OCI-LY1 (cell line): ENCODE data around the gene DAP.

Experiments
- H2AFZ ChIP-seq: fragments of 200-600 bp; sonication (generic), shearing (Covaris generic); 2 replicates; pipeline ENCODE4 v1.6.0; 2014; ENCODE audit warnings: antibody characterized with exemption, mild to moderate bottlenecking, low read length
- H3F3A ChIP-seq: fragments of 200-600 bp; sonication (generic), shearing (Covaris generic); 2 replicates; pipeline ENCODE4 v1.6.0; 2014; ENCODE audit warnings: mild to moderate bottlenecking, antibody characterized with exemption, low read length, moderate library complexity; ENCODE audit not compliant: insufficient read depth
- H3K27ac ChIP-seq: fragments of 200-600 bp; sonication (generic); 2 replicates; pipeline ENCODE4 v1.5.1; 2014; ENCODE audit warnings: low read length, mixed run types, mild to moderate bottlenecking, low read depth; ENCODE audit not compliant: poor library complexity, severe bottlenecking
- H3K27me3 ChIP-seq: fragments of 200-600 bp; sonication (generic); 2 replicates; pipeline ENCODE4 v1.6.0; 2014; ENCODE audit warnings: antibody characterized with exemption, mild to moderate bottlenecking, low read length, moderate library complexity; ENCODE audit not compliant: insufficient read depth
- H3K36me3 ChIP-seq: fragments of 200-600 bp; sonication (generic); 2 replicates; pipeline ENCODE4 v1.6.1; 2014; ENCODE audit warnings: mild to moderate bottlenecking, antibody characterized with exemption, low read length, moderate library complexity, mixed read lengths; ENCODE audit not compliant: insufficient read depth
- H3K4me1 ChIP-seq: fragments of 200-600 bp; sonication (generic); 2 replicates; pipeline ENCODE4 v1.5.1; 2014; ENCODE audit warnings: mild to moderate bottlenecking, low read length, moderate library complexity; ENCODE audit not compliant: insufficient read depth, severe bottlenecking
- H3K4me2 ChIP-seq: fragments of 200-600 bp; sonication (generic), shearing (Covaris generic); 2 replicates; pipeline ENCODE4 v1.6.1; 2014; ENCODE audit warnings: low read length
- H3K4me3 ChIP-seq: fragments of 200-600 bp; sonication (generic); 2 replicates; pipeline ENCODE4 v1.5.1; 2014; ENCODE audit warnings: low read length, low read depth, mild to moderate bottlenecking, mixed read lengths; ENCODE audit not compliant: poor library complexity, severe bottlenecking
- H3K79me2 ChIP-seq: fragments of 200-600 bp; shearing (Covaris generic); 2 replicates; pipeline ENCODE4 v1.6.1; 2016; ENCODE audit warnings: mixed run types, low read length, mixed read lengths; ENCODE audit not compliant: insufficient read depth
- H3K9ac ChIP-seq: fragments of 200-600 bp; sonication (generic), shearing (Covaris generic); 2 replicates; pipeline ENCODE4 v1.6.1; 2014; ENCODE audit warnings: mild to moderate bottlenecking, low read length, mixed read lengths
- H3K9me2 ChIP-seq: fragments of 200-600 bp; sonication (generic), shearing (Covaris generic); 2 replicates; pipeline ENCODE4 v1.6.1; 2014; ENCODE audit warnings: low read depth, mild to moderate bottlenecking, low read length, mixed read lengths
- H3K9me3 ChIP-seq: fragments of 200-600 bp; shearing (Covaris generic); 2 replicates; pipeline ENCODE4 v1.6.1; 2014; ENCODE audit warnings: low read length, mixed read lengths
- H4K20me1 ChIP-seq: fragments of 200-600 bp; sonication (generic), shearing (Covaris generic); 2 replicates; pipeline ENCODE4 v1.6.0; 2016; ENCODE audit warnings: mild to moderate bottlenecking, low read length; ENCODE audit not compliant: insufficient read depth
- CTCF ChIP-seq: fragments of 200-600 bp; sonication (generic), shearing (Covaris generic); IDR thresholded peaks from 2 replicates; pipeline ENCODE4 v1.5.1; 2017; ENCODE audit warnings: mild to moderate bottlenecking, antibody characterized with exemption, low read length, moderate library complexity, mixed read lengths
- EZH2 ChIP-seq: fragments of 200-600 bp; sonication (generic), shearing (Covaris generic); IDR thresholded peaks from 2 replicates; pipeline ENCODE4 v1.8.0; 2017; ENCODE audit warnings: borderline replicate concordance, mixed run types, mild to moderate bottlenecking, antibody characterized with exemption, low read length, moderate library complexity, mixed read lengths

The DAP gene

GRCh38 chr5:10757922-10758555 lies 3.0 kb downstream of the DAP start:
- peaks cover 34% of the 10 kb centered on the region for H3K79me2 ChIP-seq
- no peak overlapping the region; the same call in 1 of the 2 replicates for H3K9ac ChIP-seq
- H3K9me3 ChIP-seq = no peaks in the 10 kb centered on the region
- H3K4me1 ChIP-seq = peaks cover 50% of the 10 kb centered on the region
- no peak for TF ChIP-seq CTCF
- no peak for TF ChIP-seq EZH2
- no peaks in the 10 kb centered on the region for H3K27me3 ChIP-seq
- 0 out of 2 replicates have a peak, but pooled peaks cover 5% of the 10 kb centered on the region for H3F3A ChIP-seq
- peak overlapping the region; percentile 75 for H3K4me3 ChIP-seq
- H3K9me2 ChIP-seq = no peaks in the 10 kb centered on the region
- H3K27ac ChIP-seq = peak overlapping the region; percentile 58
- peak overlapping the region; percentile 97 for H3K4me2 ChIP-seq
- H4K20me1 ChIP-seq = no peaks in the 10 kb centered on the region
- H2AFZ ChIP-seq = no peak overlapping the region
- H3K36me3 ChIP-seq = peaks cover 21% of the 10 kb centered on the region

GRCh38 chr5:10757043-10757442 lies 4.0 kb downstream of the DAP start:
- Histone ChIP-seq H3K4me2 (no peak overlapping the region), H4K20me1 (no peaks in the 10 kb centered on the region), H3K4me3 (no peak overlapping the region), H3K27ac (no peak overlapping the region), H3K4me1 (peaks cover 49% of the 10 kb centered on the region), H3K79me2 (peaks cover 34% of the 10 kb centered on the region), H3K9me3 (no peaks in the 10 kb centered on the region), H3K9ac (no peak overlapping the region), H3K9me2 (no peaks in the 10 kb centered on the region), H3K36me3 (peaks cover 31% of the 10 kb centered on the region), H2AFZ (no peak overlapping the region), H3F3A (no peaks in the 10 kb centered on the region), H3K27me3 (no peaks in the 10 kb centered on the region)
- TF ChIP-seq EZH2 (no peak), CTCF (no peak)

- H3F3A ChIP-seq = no peaks in the 10 kb centered on the region
- H3K9me3 ChIP-seq = no peaks in the 10 kb centered on the region
- H3K79me2 ChIP-seq = peaks cover 36% of the 10 kb centered on the region
- no peaks in the 10 kb centered on the region for H4K20me1 ChIP-seq
- TF ChIP-seq CTCF (no peak), EZH2 (no peak)
- peaks cover 35% of the 10 kb centered on the region for H3K36me3 ChIP-seq
- no peaks in the 10 kb centered on the region for H3K9me2 ChIP-seq
- no peak overlapping the region for H3K9ac ChIP-seq
- H3K4me2 ChIP-seq = no peak overlapping the region
- no peaks in the 10 kb centered on the region for H3K27me3 ChIP-seq
- H3K4me3 ChIP-seq = no peak overlapping the region
- H3K27ac ChIP-seq = no peak overlapping the region
- H2AFZ ChIP-seq = no peak overlapping the region
- peaks cover 48% of the 10 kb centered on the region for H3K4me1 ChIP-seq
Observed at GRCh38 chr5:10756549-10756948, 4.5 kb downstream of the DAP start.
